Fibroblast of skin of right biceps (primary cell): ENCODE measurements around the gene FCGR2B.
"Not testable (repeated sequence)": the region's sequence is repeated elsewhere in the genome, so short reads cannot be mapped to it uniquely, and the experiment has no call there.

ENCODE experiments used
- DNase-seq: peaks from one replicate; pipeline ENCODE4 v3.0.0-alpha.2; 2013

The FCGR2B gene

DNA sequence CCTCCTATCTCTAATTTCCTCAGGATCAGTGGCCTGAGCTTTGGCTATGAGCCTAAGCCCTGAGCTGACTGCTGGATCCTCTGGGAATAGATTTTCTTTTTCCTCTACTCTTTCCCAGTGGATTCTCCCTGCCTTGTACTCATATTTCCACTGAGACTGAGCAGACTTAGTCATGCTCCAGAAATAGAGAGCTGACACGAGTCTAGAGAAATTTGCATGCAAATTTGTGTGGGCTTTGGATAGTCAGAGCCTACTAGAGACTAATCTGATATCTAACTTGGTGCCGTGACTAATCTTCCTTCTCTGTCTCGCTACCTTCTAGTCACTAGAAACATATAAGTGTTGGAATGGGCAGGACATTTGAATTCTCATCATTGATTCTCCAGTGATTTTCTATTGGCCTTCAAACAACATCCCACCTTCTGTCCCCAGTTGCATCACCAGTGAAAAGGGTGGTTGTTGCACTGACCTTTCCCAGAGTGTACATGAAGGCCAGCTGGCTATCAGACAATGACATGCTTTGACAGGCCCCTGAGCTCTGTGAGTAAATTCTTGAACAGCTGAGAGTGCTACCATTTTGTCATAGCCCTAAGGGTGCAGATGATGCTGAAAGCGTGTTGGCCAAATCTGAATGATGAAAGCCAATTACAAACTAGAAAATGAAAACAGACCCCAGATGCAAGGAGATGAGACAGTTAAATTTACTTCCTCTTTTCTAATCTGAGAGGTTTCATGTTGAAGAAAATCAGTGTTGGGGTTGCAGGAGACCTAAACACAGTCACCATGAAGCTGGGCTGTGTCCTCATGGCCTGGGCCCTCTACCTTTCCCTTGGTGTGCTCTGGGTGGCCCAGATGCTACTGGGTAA is 43.8 kb downstream of the FCGR2B start, which contains the start of gene FCRLA:
FCRLA (plus strand) TSS at position 748 of the 866 bp plus-strand sequence; CDS start at position 784, 36 bp downstream.
- DNase-seq = peak; percentile 99

DNA sequence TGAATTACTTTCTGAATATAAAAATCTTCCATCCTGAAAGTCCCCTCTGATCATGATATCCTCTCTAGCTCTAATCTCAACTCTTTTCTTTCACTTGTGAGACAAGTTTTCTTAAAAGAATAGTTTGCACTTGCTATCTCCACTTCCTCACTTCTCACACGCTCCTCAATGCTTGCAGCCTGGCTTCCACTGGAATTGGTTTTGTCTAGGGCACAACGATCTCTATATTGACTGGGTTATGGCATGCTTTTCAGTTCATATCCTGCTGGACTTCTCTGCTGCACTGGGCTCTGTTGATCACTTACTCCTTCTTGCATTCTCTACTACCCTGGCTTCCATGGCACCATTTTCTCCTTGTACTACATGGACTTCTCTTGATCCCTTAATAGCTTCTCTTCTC is 44.6 kb downstream of the FCGR2B start:
- DNase-seq = no peak

DNA sequence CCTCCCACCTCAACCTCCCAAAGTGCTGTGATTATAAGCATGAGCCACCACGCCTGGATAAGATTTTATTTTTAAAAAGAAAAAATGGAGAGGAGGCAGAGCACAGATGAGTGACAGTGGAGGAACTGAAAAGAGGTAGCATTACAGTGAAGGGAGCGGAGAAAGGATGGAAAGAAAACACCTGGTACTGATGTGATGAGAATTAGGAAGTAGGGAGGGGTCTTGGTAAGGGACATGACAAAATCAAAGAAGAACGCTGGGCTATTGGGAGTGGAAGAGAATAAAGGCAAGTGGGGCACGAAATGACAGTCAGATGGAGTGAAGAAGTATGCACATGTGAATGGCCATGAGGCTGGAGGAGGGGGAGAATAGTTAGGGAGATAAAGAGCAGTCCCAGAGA is 46.4 kb downstream of the FCGR2B start:
- no peak for DNase-seq

DNA sequence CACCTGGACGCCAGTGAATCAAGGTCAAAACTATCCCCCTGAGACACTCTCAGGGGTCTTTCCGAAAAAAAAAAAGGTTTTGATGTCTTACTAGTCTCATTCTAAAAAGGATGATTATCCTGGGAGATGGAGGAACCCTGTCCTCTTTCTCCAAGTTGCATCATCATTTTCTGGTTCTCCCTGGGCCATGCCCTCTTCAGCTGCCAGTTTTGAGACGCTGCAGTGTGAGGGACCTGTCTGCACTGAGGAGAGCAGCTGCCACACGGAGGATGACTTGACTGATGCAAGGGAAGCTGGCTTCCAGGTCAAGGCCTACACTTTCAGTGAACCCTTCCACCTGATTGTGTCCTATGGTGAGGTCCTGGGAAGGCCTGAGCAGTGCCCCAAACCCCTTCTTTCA is 47.6 kb downstream of the FCGR2B start:
- peak; percentile 28 for DNase-seq

DNA sequence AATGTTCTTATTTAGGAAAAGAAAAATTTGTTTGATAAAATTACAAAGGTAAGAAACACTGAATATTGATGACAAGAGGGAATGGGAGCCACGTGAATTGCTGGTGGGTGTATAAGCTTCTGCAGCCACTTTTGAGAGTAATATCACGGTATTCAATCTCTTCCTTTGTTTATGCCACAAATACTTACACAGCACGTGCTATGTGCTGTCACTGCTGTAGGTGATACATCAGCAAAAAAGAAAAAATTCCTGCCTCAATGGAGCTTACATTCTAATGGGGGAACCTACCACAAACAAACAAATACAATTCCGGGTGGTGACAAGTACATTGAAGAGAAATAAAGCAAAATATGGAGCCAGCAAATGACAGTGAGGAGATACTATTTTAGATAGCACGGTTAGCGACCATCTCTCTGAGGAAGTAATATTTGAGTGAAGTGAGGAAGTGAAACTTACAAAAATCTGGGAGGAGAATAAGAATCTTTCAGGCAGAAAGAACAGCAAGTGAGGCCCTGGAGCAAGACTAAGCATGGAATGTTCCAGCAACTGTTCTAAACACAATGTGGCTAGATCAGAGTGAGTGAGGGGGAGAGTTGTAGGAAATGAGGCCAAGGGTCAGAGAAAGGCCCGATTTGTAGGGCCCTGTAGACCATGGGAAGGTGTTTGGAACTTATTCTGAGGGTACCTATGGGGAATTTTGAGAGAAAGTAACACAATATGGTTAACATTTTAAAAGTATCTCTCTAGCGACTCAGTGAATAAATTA is 55.8 kb downstream of the FCGR2B start:
- no peak for DNase-seq

DNA sequence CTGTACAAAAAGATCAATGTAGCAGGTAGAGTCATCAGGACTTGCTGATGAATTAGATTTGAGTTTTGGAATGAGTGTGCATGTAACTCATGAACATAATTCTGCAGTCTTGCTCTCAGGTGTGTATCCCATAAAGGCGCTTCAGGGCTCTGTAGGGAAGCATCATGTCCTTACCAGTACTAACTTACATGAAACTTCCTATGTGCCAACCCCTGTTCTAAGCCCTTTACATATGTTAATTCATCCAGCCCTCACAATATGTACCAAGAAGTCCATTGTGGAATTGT is 56.3 kb downstream of the FCGR2B start:
- DNase-seq = no peak

DNA sequence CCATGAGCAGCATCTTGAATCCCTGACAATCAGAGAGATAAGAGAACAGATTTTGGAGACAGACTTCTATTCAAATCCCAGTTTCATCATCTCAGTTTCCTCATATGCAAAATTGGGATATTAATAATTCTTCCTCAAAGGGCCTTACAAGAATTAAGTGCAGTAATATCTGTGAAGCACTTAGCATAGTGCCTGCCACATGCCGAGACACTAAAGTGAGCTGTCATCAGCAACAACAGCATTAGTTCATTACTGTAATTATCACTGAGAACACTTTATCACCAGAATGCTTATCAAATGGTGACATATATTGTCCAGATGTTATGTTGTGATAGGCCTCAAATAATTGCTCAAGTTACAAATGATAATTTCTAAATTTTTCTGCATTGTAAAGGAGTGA is 57.5 kb downstream of the FCGR2B start:
- no peak for DNase-seq

DNA sequence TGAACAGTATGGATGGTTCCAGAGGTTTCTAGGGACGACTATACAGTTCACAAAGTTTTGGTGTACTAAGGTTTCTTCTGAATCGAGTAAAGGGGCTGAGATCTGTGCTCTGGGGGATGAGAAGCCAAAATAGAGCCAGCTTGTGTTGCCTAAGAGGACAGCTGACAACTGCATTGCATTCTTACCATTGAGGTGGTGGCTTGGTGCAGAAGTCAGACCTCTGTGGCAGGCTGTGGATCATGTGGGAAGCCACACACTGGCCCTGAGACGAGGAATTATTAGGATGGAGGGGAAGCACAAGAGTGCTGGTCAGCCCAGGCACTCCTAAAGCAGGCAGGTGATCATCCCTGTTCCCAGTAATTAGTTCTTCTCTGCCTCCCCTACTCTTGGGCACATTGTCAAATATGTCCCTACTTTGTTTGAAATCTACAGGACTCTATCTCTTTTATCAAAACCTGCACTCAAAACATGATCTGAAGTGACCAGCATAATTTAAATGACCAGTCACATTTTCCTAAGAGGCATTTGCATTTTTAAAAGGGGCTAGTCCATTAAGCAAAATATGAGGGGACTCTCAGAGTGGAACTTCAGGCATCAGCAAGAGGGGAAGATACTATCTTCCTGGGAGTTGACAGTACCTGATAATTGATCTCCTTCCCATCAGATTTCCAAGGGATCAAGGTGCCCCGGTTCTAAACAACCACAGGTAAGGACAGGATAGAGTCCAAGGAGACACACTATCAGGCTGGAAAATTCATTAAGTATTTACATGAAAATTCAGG is 58.2 kb downstream of the FCGR2B start, which contains the start of gene FCRLB:
FCRLB (plus strand) TSS at position 589 of the 782 bp plus-strand sequence. CDS start 1,129 bp downstream, outside the sequence.
- DNase-seq = no peak

DNA sequence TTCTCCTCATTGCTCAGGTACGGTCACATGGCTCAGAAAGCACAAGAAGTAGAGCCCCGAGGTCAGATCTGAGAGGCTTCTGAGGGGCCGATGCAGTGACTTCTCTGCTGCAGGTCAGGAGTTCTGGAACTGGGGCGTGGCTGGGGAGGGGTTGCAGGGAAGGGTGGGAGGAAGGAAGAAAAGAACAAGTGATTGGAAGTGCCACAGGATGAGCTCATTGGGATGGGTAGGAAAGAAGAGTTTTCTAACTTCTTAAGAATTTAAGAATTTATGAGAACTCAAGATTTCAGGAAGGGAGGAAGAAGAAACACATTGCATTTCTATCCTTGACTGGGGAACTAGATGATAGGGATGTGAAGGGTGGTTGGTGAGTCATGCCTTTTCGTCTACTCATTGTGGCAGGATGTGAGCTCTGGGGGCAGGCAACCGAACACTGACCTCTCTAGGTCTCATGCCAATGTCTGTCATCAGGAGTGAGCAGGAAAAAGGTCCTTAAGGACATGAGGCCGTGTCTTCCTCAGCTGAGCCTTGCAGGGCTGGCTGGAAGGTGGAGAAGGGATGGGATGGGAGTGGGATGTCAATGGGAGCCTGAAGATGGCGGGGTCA is 58.9 kb downstream of the FCGR2B start:
- peak; percentile 96 for DNase-seq

DNA sequence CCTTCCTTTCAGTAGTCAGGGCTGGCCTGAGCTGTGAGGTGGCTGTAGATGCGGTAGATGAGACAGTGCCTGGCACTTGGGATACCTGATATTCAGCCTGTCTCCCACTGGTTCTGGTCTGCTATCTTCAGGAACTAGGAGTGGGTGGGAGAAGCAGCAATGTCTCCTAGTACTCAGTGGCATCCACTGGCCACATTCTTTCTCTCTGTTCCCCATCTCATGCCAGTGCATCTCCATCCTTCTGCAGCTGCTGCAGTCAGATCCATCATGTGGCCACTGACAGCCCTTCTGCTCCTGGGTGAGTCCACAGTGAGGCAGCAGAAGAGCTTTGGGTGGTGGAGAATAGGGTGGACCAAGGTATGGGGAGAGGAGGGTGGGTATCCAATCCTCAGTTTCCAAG is 59.5 kb downstream of the FCGR2B start:
- DNase-seq = no peak

DNA sequence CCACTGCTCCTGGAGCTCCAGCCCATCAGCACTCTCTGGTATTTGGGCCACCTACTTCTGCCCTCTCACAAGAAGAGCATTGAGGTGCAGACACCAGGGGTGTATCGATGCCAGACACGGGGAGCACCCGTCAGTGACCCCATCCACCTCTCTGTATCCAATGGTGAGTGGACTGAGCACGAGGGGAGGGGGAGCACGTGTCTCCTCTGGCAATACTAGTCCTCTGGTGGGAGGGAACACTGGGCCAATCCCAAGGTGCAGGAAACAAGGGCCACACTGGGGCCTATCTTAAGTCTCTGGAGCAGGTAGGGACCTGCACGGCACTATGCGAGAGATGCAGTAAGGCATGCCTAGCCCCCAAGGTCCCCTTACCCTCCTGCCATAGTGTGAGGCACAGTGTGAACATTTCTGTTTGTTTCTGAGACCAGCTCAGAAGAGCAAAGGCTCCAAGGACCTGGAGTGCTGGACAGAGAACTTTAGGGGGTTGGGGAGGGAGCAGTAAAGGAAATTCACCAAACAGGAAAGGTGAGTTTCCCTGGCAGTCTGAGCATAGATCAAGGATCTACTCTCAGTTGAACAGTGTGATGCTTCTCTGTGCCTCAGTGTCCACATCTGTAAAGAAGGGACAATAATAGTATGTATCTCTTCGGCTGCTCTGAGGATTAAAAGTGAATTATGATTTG is 60.7 kb downstream of the FCGR2B start:
- DNase-seq = no peak

DNA sequence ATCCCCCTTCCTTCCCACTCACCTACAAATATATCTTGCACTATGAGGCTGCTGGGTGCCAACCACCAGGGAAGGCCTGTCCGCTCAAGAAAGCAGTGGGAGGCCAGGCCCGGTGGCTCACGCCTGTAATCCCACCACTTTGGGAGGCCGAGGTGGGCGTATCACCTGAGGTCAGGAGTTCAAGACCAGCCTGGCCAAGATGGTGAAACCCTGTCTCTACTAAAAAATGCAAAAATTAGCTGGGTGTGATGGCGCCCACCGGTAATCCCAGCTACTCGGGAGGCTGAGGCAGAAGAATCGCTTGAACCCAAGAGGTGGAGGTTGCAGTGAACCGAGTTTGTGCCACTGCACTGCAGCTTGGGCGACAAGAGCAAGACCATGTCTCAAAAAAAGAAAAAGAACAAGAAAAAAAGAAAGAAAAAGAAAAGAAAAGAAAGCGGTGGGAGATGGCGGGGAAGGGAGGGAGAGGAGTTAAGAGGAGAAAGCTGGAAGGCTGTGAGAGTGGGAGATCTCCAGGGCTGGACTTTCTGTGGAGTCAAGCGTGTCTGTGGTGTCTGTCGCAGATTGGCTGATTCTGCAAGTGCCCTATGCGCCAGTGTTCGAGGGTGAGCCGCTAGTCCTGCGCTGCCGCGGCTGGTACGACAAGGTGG is 62.4 kb downstream of the FCGR2B start:
- not testable (repeated sequence) for DNase-seq

DNA sequence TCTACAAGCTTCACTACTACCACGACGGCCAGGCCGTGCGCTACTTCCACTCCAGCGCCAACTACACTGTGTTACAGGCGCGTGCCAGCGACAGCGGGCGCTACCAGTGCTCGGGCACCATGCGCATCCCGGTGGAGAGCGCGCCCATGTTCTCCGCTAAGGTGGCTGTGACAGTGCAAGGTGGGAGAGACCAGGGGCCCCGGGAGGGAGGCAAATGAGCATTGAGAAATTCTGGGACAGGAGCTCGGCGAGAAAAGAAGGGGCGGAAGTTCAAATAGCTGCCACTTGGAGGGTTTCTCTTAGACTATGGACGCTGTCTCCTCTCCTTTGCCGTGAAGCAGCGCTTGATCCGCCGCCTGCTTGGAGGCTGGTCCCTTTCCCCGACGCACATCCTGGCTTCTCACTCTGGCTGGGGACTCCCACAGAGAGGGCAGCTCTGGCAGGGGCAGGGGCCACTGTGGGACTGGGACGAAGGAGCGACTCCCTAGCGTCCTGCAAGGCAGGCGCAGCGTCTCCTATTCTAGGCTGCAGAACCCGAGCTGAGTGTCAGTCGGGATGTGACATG is 63.0 kb downstream of the FCGR2B start:
- peak; percentile 62 for DNase-seq

DNA sequence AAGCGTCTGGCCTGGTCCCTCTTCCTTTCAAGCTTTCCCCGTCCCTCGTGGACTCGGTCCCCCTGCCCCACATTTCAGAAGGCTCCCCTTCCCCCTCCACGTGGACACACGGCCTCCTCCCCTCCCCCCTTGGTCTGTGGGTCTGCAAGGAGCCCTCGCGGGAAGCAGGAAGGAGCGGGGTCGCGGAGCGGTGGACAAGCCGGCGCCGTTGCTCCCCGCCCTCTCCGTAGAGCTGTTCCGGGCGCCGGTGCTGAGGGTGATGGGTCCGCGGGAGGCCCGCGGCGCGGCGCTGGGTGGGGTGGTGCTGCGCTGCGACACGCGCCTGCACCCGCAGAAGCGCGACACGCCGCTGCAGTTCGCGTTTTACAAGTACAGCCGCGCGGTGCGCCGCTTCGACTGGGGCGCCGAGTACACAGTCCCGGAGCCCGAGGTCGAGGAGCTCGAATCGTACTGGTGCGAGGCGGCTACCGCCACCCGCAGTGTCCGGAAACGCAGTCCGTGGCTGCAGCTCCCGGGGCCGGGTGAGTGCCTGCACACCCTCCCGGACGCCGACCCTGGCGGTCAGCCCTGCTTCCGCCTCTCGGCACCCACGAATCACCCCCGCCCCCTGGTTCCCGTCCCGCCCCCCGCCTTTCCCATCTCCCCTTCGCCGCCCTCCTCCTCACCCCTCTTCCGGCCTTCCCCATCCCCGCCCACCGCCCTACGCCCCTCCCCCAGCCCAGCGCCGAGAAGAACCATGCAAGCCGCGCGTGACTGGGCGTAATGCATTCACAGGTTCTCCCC is 63.7 kb downstream of the FCGR2B start:
- peak; percentile 88 for DNase-seq

DNA sequence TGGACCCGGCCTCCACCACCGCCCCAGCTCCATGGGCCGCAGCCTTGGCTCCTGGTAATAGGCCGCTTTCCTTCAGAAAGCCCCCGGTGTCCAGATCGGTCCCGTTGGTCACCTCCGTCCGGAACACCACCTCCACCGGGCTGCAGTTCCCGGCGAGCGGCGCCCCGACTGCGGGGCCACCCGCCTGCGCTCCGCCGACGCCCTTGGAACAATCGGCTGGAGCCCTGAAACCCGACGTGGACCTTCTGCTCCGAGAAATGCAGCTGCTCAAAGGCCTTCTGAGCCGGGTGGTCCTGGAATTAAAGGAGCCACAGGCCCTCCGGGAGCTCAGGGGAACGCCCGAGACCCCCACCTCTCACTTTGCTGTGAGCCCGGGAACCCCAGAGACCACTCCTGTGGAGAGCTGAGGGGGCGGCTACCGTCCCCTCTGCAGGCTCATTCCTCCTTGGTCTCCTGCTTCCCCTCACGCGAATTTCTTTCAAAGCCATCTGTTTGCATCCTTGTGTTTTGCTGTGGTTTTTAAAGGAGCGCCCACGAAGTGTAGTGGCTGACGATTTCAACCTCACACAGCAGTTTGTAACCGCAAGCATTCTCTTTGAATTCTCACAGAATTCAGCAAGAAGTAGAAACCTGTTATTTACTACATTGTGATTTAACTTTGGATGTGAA is 64.4 kb downstream of the FCGR2B start:
- peak; percentile 85 for DNase-seq
